Adipocyte (in vitro differentiated cells): ENCODE results near the gene GPATCH2.
A peak's percentile ranks its signal among the peaks of the same experiment; 100 is the strongest.
"Not testable (repeated sequence)": the region's sequence is repeated elsewhere in the genome, so short reads cannot be mapped to it uniquely, and the experiment has no call there.

Source experiments
- DNase-seq: peaks from one replicate; pipeline ENCODE4 v3.0.0-alpha.2; 2015; ENCODE audit warnings: low read depth
- H3K27me3 ChIP-seq: replicated peaks from 2 replicates; pipeline ENCODE4 v1.7.0; 2013; ENCODE audit warnings: mild to moderate bottlenecking, low read length, moderate library complexity; ENCODE audit not compliant: control insufficient read depth, insufficient read depth
- H3K36me3 ChIP-seq: 2 replicates; pipeline ENCODE4 v1.7.0; 2013; ENCODE audit warnings: low read length, mild to moderate bottlenecking, moderate library complexity; ENCODE audit not compliant: control insufficient read depth, insufficient read depth, severe bottlenecking
- H3K4me1 ChIP-seq: 2 replicates; pipeline ENCODE4 v1.7.0; 2013; ENCODE audit warnings: mild to moderate bottlenecking, low read length, moderate library complexity; ENCODE audit not compliant: control insufficient read depth, insufficient read depth
- H3K4me3 ChIP-seq: 2 replicates; pipeline ENCODE4 v1.7.0; 2013; ENCODE audit warnings: mild to moderate bottlenecking, low read length, moderate library complexity
- H3K9ac ChIP-seq: 2 replicates; pipeline ENCODE4 v1.7.0; 2013; ENCODE audit warnings: mild to moderate bottlenecking, low read length, moderate library complexity
- H3K9me3 ChIP-seq: 2 replicates; pipeline ENCODE4 v1.7.0; 2013; ENCODE audit warnings: mild to moderate bottlenecking, low read length, moderate library complexity; ENCODE audit not compliant: control insufficient read depth

GPATCH2 gene

DNA sequence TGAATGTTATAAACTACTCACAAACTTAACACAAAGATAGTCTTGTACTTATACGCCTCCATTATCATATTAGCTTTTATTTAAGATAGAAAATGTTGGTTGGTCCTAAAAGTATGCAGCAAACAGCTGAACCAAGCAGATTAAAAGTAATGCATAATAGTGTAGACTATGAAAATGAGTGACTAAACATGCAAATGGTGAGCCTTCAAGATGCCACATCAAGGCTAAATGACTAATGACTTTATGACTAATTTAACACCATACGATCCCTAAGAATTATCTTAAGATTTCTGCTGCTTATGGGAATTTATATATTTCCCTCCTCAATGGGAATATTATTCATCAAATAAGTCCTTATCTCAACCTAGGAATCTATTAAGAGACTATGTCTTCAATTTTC is 4.6 kb downstream of the GPATCH2 start:
- Histone ChIP-seq H3K27me3 (no peaks in the 10 kb centered on the region), H3K4me3 (no peak overlapping the region), H3K36me3 (no peaks in the 10 kb centered on the region), H3K9ac (no peak overlapping the region), H3K4me1 (peaks cover 11% of the 10 kb centered on the region), H3K9me3 (no peaks in the 10 kb centered on the region)
- DNase-seq: no peak

DNA sequence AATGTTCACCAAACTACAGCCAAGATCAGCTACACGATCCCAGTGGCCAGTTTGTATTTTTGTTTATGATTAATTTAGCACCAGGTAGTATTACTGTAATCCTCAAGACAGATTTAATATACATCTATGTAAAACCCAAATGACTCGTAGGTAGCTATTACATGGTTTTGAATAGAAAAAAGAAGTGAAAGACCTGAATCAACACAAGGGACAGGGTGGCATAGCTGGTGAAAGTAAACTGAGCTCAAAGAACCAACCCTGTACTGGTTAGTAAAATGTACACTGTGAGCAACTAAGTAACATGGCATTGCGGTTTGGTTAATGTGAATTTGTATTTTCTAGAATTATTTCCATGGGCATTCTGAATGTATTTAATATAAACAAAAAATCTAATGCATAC is 8.8 kb downstream of the GPATCH2 start:
- H3K9me3 ChIP-seq: no peaks in the 10 kb centered on the region
- no peak overlapping the region for H3K4me3 ChIP-seq
- peaks cover 23% of the 10 kb centered on the region for H3K36me3 ChIP-seq
- no peaks in the 10 kb centered on the region for H3K27me3 ChIP-seq
- H3K4me1 ChIP-seq: peaks cover 2% of the 10 kb centered on the region
- H3K9ac ChIP-seq: no peak overlapping the region
- no peak for DNase-seq

DNA sequence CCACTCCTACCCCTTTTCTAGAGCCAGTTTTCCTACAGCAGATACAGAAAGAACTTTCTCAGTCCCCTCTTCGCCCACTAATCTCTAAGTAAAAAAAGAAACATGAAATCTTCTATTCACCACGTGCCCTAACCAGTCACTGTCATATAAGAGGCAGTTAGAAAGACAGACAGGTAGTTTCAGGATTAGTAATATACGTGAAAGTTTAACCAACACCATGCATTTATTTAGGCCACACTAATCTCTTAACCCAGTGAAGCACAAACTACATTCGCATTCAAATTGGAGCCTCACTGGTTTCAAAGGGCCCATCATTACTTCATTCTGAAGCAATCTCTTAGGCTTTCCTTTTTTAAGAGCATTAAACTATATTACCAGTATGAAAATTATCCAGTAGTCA is 10.1 kb downstream of the GPATCH2 start:
- Histone ChIP-seq H3K9me3 (no peaks in the 10 kb centered on the region), H3K27me3 (no peaks in the 10 kb centered on the region), H3K9ac (no peak overlapping the region), H3K4me3 (no peak overlapping the region), H3K4me1 (no peaks in the 10 kb centered on the region), H3K36me3 (peaks cover 23% of the 10 kb centered on the region)
- DNase-seq: no peak

DNA sequence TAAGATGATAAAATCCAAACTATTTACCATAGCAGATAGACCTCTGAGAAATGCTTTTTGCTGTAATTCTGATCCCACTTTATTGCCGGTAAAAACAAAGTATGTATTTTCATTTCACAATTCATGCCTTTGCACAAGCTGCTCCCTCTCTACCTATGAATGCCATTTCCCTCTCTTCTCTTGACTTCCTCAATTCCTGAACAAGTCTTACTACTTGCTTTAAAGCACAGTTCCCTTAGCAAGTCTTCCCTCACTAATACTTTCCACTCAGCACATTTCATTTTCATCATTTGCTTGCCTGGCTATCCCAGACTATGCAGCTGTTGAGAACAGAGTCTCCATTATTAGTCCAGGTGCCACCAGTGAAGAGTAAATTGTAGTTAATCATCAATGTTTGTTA is 13.8 kb downstream of the GPATCH2 start:
- no peak overlapping the region for H3K9ac ChIP-seq
- DNase-seq: no peak
- H3K9me3 ChIP-seq: no peaks in the 10 kb centered on the region
- peaks cover 23% of the 10 kb centered on the region for H3K36me3 ChIP-seq
- peaks cover 6% of the 10 kb centered on the region for H3K4me1 ChIP-seq
- no peak overlapping the region for H3K4me3 ChIP-seq
- no peaks in the 10 kb centered on the region for H3K27me3 ChIP-seq

DNA sequence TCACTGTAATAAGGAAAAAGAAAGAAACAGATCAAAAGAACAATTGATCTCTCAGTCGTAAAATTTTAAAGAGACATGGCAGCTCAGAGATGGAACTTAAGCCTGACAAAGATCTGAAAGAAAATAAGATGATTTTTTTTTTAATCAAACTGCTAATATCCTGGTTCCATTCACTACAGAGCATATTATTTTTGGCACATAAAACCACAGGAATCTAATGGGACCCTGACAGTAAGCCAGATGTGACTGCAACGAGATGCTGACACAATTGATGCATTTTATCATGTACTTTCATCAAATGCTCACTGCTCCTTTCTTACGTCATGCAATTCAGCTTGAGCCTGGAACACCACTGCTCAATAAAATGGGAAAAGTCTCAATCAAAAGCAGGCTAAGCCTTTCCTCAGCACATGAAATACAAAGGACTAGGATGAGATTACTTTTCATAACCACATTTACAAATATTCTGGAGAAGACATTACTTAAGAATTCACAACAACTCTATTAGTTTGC is 16.6 kb downstream of the GPATCH2 start:
- Histone ChIP-seq H3K9ac (no peak overlapping the region), H3K4me3 (no peak overlapping the region), H3K4me1 (peaks cover 6% of the 10 kb centered on the region), H3K36me3 (peaks cover 35% of the 10 kb centered on the region), H3K9me3 (no peaks in the 10 kb centered on the region), H3K27me3 (no peaks in the 10 kb centered on the region)
- no peak for DNase-seq

DNA sequence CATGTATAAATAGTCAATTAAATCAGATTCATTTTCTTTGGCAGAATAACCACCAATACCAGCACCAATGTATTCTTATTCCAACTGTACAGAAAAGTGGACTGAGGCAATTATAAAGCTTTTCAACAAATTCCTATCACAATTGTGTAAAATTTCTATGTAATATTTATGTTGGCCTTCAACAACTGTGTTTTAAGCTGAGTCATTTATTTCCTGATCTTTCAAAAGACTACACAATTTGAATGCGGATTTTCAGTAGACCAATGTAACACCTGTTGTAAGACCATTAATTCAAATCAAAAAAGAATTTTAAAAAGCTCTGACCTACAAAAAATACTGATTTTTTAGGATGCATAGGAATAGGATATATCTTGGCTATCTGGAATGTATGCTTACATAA is 25.5 kb downstream of the GPATCH2 start:
- Histone ChIP-seq H3K36me3 (peaks cover 38% of the 10 kb centered on the region), H3K9ac (no peak overlapping the region), H3K9me3 (no peaks in the 10 kb centered on the region), H3K4me3 (no peak overlapping the region), H3K27me3 (no peaks in the 10 kb centered on the region), H3K4me1 (no peaks in the 10 kb centered on the region)
- DNase-seq: peak; percentile 19

DNA sequence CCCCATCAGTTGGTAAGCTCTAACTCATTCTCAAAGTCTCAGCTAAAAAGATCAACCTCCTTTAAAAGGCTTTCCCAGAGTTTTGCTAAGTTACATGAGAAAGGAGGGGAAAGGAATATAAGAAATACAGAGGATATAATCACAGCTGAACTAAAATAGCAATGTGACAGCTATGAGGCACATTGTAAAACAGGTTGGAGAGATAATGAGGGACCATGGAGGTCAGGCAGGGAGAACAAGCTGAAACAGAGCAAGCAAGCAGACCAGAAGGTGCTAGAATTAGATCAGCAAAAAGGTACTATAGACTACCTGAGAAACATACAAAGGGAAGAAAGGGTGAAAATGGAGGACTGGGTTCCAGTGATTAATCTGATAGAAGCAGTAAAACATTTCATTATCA is 28.5 kb downstream of the GPATCH2 start:
- peaks cover 27% of the 10 kb centered on the region for H3K36me3 ChIP-seq
- H3K9me3 ChIP-seq: no peaks in the 10 kb centered on the region
- no peaks in the 10 kb centered on the region for H3K27me3 ChIP-seq
- DNase-seq: no peak
- H3K9ac ChIP-seq: no peak overlapping the region
- H3K4me1 ChIP-seq: no peaks in the 10 kb centered on the region
- H3K4me3 ChIP-seq: no peak overlapping the region

DNA sequence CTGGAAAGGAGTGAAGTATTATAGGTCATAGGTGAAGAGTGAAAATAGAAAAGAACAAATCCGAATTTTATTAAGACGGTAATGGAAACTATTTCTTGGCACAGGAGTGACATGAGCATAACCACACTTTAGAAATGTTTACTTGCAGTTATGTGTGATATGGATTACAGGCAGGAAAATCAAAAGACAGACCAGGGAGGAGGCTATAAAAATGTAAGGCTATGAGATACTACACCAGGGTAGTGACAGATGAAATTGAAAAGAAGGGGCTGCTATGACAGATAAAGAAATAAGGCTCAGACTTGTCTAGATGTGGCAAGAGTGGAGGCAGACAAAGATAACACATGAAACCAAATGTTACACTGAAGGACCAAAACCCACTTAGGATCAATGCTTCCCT is 31.7 kb downstream of the GPATCH2 start:
- Histone ChIP-seq H3K4me3 (no peak overlapping the region), H3K27me3 (no peaks in the 10 kb centered on the region), H3K9ac (no peak overlapping the region), H3K9me3 (no peaks in the 10 kb centered on the region), H3K36me3 (peaks cover 21% of the 10 kb centered on the region), H3K4me1 (no peaks in the 10 kb centered on the region)
- no peak for DNase-seq

DNA sequence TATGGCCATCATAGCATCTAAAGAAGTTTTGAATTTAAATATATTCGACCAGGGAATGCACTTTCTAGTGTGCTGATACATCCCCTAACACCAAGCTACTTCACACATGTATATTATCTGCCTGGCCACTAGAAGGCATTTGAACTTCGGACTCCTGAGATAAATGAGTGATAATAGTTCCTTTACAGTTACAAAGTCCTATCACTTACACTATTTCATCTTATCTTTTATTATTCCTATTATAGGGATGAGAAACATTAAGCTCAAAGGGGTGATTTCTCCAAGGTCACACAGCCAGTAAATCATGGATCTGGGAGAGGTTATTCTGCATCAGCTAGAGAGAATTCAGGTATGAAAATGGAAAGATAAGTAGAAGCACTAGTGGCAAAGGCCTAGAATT is 40.3 kb downstream of the GPATCH2 start:
- no peak overlapping the region for H3K9ac ChIP-seq

DNA sequence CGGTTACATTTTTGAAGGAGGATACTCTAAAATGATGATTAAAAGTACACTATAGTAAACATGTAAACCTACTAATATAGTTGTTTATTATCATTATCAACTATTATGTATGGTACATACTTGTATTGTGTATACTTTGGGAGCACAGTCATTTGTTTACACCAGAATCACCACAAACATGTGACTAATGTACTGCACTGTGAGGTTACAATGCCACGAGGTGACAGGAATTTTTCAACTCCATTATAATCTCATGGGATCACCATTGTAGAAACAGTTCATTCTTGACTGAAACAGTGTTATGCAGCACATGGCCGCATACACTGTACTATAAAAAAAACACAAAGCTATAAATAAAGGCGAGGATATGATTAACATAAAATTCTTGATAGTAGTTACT is 44.3 kb downstream of the GPATCH2 start:
- H3K4me1 ChIP-seq: peaks cover 13% of the 10 kb centered on the region
- no peaks in the 10 kb centered on the region for H3K27me3 ChIP-seq
- H3K9me3 ChIP-seq: no peaks in the 10 kb centered on the region
- no peak for DNase-seq
- H3K9ac ChIP-seq: no peak overlapping the region
- H3K4me3 ChIP-seq: no peak overlapping the region
- peaks cover under 1% of the 10 kb centered on the region for H3K36me3 ChIP-seq

More for the DNA sequence above, 40.3 kb downstream of the GPATCH2 start:
- Histone ChIP-seq H3K4me1 (peaks cover 12% of the 10 kb centered on the region), H3K36me3 (no peaks in the 10 kb centered on the region), H3K4me3 (no peak overlapping the region), H3K9me3 (no peaks in the 10 kb centered on the region), H3K27me3 (no peaks in the 10 kb centered on the region)
- DNase-seq: no peak

DNA sequence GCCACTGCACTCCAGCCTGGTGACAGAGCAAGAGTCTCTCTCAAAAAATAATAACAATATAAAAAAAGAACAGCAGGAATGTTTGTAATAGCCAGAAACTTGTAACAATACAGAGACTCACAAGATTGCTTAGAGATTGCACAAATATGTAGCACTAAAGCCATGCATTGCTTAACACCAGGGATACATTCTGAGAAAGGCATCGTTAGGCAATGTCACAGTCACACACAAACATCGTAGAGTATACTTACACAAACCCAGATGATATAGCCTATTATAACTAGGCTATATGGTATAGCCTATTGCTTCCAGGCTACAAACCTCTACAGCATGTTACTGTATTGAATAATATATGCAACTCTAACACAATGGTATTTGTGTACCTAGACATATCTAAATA is 45.3 kb downstream of the GPATCH2 start:
- no peak overlapping the region for H3K9ac ChIP-seq
- DNase-seq: no peak
- H3K27me3 ChIP-seq: no peaks in the 10 kb centered on the region
- H3K36me3 ChIP-seq: peaks cover 6% of the 10 kb centered on the region
- H3K4me3 ChIP-seq: no peak overlapping the region
- H3K4me1 ChIP-seq: peaks cover 13% of the 10 kb centered on the region
- no peaks in the 10 kb centered on the region for H3K9me3 ChIP-seq

DNA sequence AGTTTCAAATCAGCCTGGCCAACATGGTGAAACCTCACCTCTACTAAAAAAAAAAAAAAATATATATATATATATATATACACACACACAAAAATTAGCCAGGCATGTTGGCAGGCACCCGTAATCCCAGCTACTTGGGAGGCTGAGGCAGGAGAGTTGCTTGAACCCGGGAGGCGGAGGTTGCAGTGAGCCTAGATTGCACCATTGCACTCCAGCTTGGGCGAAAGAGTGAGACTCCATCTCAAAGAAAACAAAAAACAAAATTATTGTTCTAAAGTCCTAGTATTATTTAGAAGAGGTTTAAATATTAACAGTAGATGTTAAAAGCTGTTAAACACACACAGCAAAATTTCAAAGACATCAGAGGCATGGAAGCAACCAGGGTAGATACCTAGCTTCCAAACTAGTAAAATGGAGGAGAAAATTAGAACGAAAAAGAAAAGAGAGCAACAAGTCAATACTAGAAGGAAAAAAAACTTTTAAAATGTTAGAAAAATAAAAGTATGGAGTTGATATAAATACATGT is 46.5 kb downstream of the GPATCH2 start:
- H3K4me1 ChIP-seq: peaks cover 13% of the 10 kb centered on the region
- not testable (repeated sequence) for DNase-seq, H3K36me3 ChIP-seq, H3K9me3 ChIP-seq, H3K27me3 ChIP-seq, H3K4me3 ChIP-seq, H3K9ac ChIP-seq
